Osteoblast (primary cell): Measurements from ENCODE around the gene ZNF415. TPM values are rescaled to one million over a fixed set of nuclear protein-coding genes. Genes with fewer than 3 reads are reported as not detected.

Source experiments
- DNase-seq: peaks from one replicate; pipeline ENCODE4 v3.0.0; 2011; ENCODE audit warnings: low spot score, mixed read lengths; ENCODE audit not compliant: insufficient read length; ENCODE audit errors: missing footprints
- H2AFZ ChIP-seq: 2 replicates; pipeline ENCODE4 v1.6.0; 2011; ENCODE audit warnings: mild to moderate bottlenecking, low read length
- H3K27ac ChIP-seq: 2 replicates; pipeline ENCODE4 v1.5.1; 2011; ENCODE audit warnings: mild to moderate bottlenecking, low read depth, low read length, moderate library complexity
- H3K27me3 ChIP-seq: 2 replicates; pipeline ENCODE4 v1.6.0; 2012; ENCODE audit warnings: mild to moderate bottlenecking, control low read depth, inconsistent platforms, low read length, moderate library complexity; ENCODE audit not compliant: insufficient read depth
- H3K36me3 ChIP-seq: 2 replicates; pipeline ENCODE4 v1.5.1; 2011; ENCODE audit warnings: mild to moderate bottlenecking, low read length, control low read depth, moderate library complexity; ENCODE audit not compliant: insufficient read depth
- H3K4me1 ChIP-seq: 2 replicates; pipeline ENCODE4 v1.5.1; 2011; ENCODE audit warnings: mild to moderate bottlenecking, low read length, control low read depth, moderate library complexity; ENCODE audit not compliant: insufficient read depth
- H3K4me2 ChIP-seq: 2 replicates; pipeline ENCODE4 v1.6.0; 2011; ENCODE audit warnings: mild to moderate bottlenecking, low read length; ENCODE audit not compliant: insufficient read depth
- H3K4me3 ChIP-seq: fragments of 200-600 bp; sonication (generic); 3 replicates; pipeline ENCODE4 v1.5.1; 2012; ENCODE audit warnings: mild to moderate bottlenecking, low read length, inconsistent platforms; ENCODE audit not compliant: insufficient read depth
- H3K79me2 ChIP-seq: 2 replicates; pipeline ENCODE4 v1.6.0; 2012; ENCODE audit warnings: mild to moderate bottlenecking, low read length, control low read depth, inconsistent platforms; ENCODE audit not compliant: insufficient read depth
- H3K9me3 ChIP-seq: 2 replicates; pipeline ENCODE4 v1.5.1; 2011; ENCODE audit warnings: low read depth, low read length, control low read depth
- H4K20me1 ChIP-seq: 2 replicates; pipeline ENCODE4 v1.6.0; 2012; ENCODE audit warnings: mild to moderate bottlenecking, low read length, control low read depth; ENCODE audit not compliant: insufficient read depth
- total RNA-seq: library from RNA; depleted of rRNA; stranded (reverse); fragments of >200 nt; gene quantifications from 2 replicates; pipeline ENCODE4 v1.2.3, GENCODE V29; 2012
- TF ChIP-seq, protein P1 (sequence below): IDR thresholded peaks from 2 replicates; pipeline ENCODE4 v1.5.1; 2011; ENCODE audit warnings: mild to moderate bottlenecking, low read depth, low read length, moderate library complexity; ENCODE audit errors: extremely low read depth

Gene ZNF415
- total RNA-seq, 1 donor: 7.6 TPM

DNA sequence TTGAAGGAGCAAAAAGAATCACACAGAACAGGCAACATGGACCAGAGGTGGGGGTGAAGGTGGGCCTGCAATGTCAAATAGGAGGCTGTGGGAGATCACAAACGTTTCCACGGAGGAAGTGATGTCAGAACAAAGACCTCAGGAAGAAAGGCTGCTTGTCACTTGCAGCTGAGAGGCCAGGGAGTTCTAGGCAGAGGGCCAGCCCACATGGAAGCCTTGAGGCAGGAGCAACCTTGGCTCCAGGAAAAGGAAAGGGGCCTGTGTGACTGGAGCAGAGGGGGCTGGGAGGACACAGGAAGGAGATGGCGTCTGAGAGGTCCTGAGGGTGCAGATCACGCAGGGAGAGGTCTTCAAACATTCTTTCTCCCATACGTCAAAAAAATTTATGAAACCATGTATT is 45.8 kb downstream of the ZNF415 start:
- H3K9me3 ChIP-seq: no peaks in the 10 kb centered on the region
- H3K27me3 ChIP-seq: no peaks in the 10 kb centered on the region
- H3K36me3 ChIP-seq: peaks cover 61% of the 10 kb centered on the region
- TF ChIP-seq, protein P1, sequence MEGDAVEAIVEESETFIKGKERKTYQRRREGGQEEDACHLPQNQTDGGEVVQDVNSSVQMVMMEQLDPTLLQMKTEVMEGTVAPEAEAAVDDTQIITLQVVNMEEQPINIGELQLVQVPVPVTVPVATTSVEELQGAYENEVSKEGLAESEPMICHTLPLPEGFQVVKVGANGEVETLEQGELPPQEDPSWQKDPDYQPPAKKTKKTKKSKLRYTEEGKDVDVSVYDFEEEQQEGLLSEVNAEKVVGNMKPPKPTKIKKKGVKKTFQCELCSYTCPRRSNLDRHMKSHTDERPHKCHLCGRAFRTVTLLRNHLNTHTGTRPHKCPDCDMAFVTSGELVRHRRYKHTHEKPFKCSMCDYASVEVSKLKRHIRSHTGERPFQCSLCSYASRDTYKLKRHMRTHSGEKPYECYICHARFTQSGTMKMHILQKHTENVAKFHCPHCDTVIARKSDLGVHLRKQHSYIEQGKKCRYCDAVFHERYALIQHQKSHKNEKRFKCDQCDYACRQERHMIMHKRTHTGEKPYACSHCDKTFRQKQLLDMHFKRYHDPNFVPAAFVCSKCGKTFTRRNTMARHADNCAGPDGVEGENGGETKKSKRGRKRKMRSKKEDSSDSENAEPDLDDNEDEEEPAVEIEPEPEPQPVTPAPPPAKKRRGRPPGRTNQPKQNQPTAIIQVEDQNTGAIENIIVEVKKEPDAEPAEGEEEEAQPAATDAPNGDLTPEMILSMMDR: no peak
- no peak overlapping the region for H3K27ac ChIP-seq
- no peak for DNase-seq
- no peak overlapping the region for H2AFZ ChIP-seq
- no peaks in the 10 kb centered on the region for H3K4me1 ChIP-seq
- no peaks in the 10 kb centered on the region for H4K20me1 ChIP-seq
- H3K79me2 ChIP-seq: peaks cover 11% of the 10 kb centered on the region
- H3K4me3 ChIP-seq: no peak overlapping the region
- no peak overlapping the region for H3K4me2 ChIP-seq

GRCh38 chr19:53085496-53085895 is 47.2 kb downstream of the ZNF415 start:
- H3K36me3 ChIP-seq: peaks cover 56% of the 10 kb centered on the region
- peaks cover 4% of the 10 kb centered on the region for H4K20me1 ChIP-seq
- no peak overlapping the region for H3K4me2 ChIP-seq
- TF ChIP-seq, protein P1: no peak
- no peak overlapping the region for H3K4me3 ChIP-seq
- H3K27ac ChIP-seq: no peak overlapping the region
- no peaks in the 10 kb centered on the region for H3K27me3 ChIP-seq
- peaks cover 19% of the 10 kb centered on the region for H3K79me2 ChIP-seq
- no peak overlapping the region for H2AFZ ChIP-seq
- no peaks in the 10 kb centered on the region for H3K4me1 ChIP-seq
- DNase-seq: no peak
- no peaks in the 10 kb centered on the region for H3K9me3 ChIP-seq

- Histone ChIP-seq H3K4me3 (no peak overlapping the region), H3K27ac (no peak overlapping the region), H3K9me3 (no peaks in the 10 kb centered on the region), H3K36me3 (peaks cover 41% of the 10 kb centered on the region), H3K4me2 (no peak overlapping the region), H4K20me1 (peaks cover 9% of the 10 kb centered on the region), H3K27me3 (no peaks in the 10 kb centered on the region), H3K4me1 (no peaks in the 10 kb centered on the region), H3K79me2 (peaks cover 29% of the 10 kb centered on the region), H2AFZ (no peak overlapping the region)
- DNase-seq: no peak
- TF ChIP-seq, protein P1: no peak
Measured at GRCh38 chr19:53082929-53083328, 49.8 kb downstream of the ZNF415 start.

- Histone ChIP-seq H3K27ac (no peak overlapping the region), H4K20me1 (peaks cover 9% of the 10 kb centered on the region), H3K4me3 (no peak overlapping the region), H3K4me2 (no peak overlapping the region), H2AFZ (no peak overlapping the region), H3K9me3 (no peaks in the 10 kb centered on the region), H3K79me2 (peaks cover 36% of the 10 kb centered on the region), H3K27me3 (no peaks in the 10 kb centered on the region), H3K4me1 (no peaks in the 10 kb centered on the region), H3K36me3 (peaks cover 39% of the 10 kb centered on the region)
- TF ChIP-seq, protein P1: no peak
- DNase-seq: no peak
Measured at GRCh38 chr19:53079313-53079924, 53.3 kb downstream of the ZNF415 start.
